PFSK-1 (cell line): ENCODE data around the gene SLC25A51.

ENCODE experiments used
- FOXP2 ChIP-seq: optimal IDR thresholded peaks from 2 replicates; pipeline ENCODE3; 2011; ENCODE audit warnings: borderline replicate concordance, control low read depth, inconsistent platforms; ENCODE audit not compliant: insufficient read depth; ENCODE audit errors: extremely low read length, extremely low read depth
- POLR2AphosphoS5 ChIP-seq: IDR thresholded peaks from 2 replicates; pipeline ENCODE4 v1.6.1; 2012; ENCODE audit warnings: low read depth, mild to moderate bottlenecking, control low read depth, low read length, moderate library complexity
- REST ChIP-seq, 2 experiments: IDR thresholded peaks; 2 replicates each; pipeline versions ENCODE4 v1.6.1 to v1.8.0; 2011 to 2012; ENCODE audit warnings: low read depth in 2 of 2, low read length in 2 of 2, control low read depth in 1 of 2, inconsistent platforms in 1 of 2, mild to moderate bottlenecking in 1 of 2, moderate library complexity in 1 of 2; ENCODE audit not compliant: insufficient read depth in 1 of 2
- SIN3A ChIP-seq: IDR thresholded peaks from 2 replicates; pipeline ENCODE4 v1.6.1; 2012; ENCODE audit warnings: mild to moderate bottlenecking, low read length, moderate library complexity, borderline replicate concordance; ENCODE audit not compliant: insufficient read depth
- TAF1 ChIP-seq: IDR thresholded peaks from 2 replicates; pipeline ENCODE4 v1.6.1; 2012; ENCODE audit warnings: low read length, control low read depth, borderline replicate concordance; ENCODE audit not compliant: insufficient read depth

Gene SLC25A51

GRCh38 chr9:37923118-37923795, 19.3 kb upstream of the SLC25A51 start:
- TF ChIP-seq TAF1 (no peak), REST (IDR thresholded peaks at IDR 0.05; ENCODE audit: insufficient read depth in 1 of 2, low read depth in 2 of 2, low read length in 2 of 2) (no peak), POLR2AphosphoS5 (no peak), FOXP2 (no peak), SIN3A (no peak)

GRCh38 chr9:37922363-37923117, 18.6 kb upstream of the SLC25A51 start:
- TF ChIP-seq TAF1 (no peak), POLR2AphosphoS5 (no peak), SIN3A (no peak), FOXP2 (no peak), REST (IDR thresholded peaks at IDR 0.05; ENCODE audit: insufficient read depth in 1 of 2, low read depth in 2 of 2, low read length in 2 of 2) (no peak)

- no peak for TF ChIP-seq TAF1
Measured at GRCh38 chr9:37921546-37922300, 17.8 kb upstream of the SLC25A51 start.

DNA sequence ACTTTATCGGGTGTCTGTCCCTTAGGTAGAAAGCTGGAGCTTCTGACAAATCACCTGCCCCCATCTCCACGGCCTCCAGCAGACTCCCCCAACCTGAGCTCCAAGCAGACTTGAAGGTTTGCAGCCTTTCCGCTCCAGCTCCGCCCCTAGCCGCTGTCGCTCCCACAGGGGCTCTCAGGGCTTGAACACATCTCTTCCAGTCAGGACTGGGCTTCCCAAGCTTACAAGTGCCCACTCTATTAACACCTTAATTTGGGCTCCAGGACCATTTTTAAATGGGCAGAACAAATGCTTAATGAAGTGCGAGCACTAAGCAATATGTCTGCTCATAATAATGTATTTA, 17.2 kb upstream of the SLC25A51 start:
- no peak for TF ChIP-seq TAF1
- TF ChIP-seq FOXP2 = no peak
- TF ChIP-seq POLR2AphosphoS5 = no peak
- no peak for TF ChIP-seq REST (IDR thresholded peaks at IDR 0.05; ENCODE audit: insufficient read depth in 1 of 2, low read depth in 2 of 2, low read length in 2 of 2)
- TF ChIP-seq SIN3A = no peak

GRCh38 chr9:37920471-37921167, 16.7 kb upstream of the SLC25A51 start:
- TF ChIP-seq POLR2AphosphoS5 = no peak
- TF ChIP-seq TAF1 = no peak
- no peak for TF ChIP-seq REST (IDR thresholded peaks at IDR 0.05; ENCODE audit: insufficient read depth in 1 of 2, low read depth in 2 of 2, low read length in 2 of 2)
